ENCODE measurements around the gene LMF1.

GRCh38 chr16:962366-962765, 8.4 kb downstream of the LMF1 start:
- TF ChIP-seq CTCF (conservative IDR thresholded peaks at IDR 0.05; ENCODE audit: low read depth, low read length): no peak
- TF ChIP-seq POLR2A (IDR thresholded peaks at IDR 0.05; ENCODE audit: low read depth, low read length): no peak
- TF ChIP-seq SMC3 (IDR thresholded peaks at IDR 0.05; ENCODE audit: low read depth, low read length): no peak
- TF ChIP-seq USF2 (IDR thresholded peaks at IDR 0.05; ENCODE audit: low read depth, low read length): no peak
